Measurements from ENCODE around the gene ECE1.
"Not testable (repeated sequence)": the region's sequence is repeated elsewhere in the genome, so short reads cannot be mapped to it uniquely, and the experiment has no call there.

ECE1 gene

DNA sequence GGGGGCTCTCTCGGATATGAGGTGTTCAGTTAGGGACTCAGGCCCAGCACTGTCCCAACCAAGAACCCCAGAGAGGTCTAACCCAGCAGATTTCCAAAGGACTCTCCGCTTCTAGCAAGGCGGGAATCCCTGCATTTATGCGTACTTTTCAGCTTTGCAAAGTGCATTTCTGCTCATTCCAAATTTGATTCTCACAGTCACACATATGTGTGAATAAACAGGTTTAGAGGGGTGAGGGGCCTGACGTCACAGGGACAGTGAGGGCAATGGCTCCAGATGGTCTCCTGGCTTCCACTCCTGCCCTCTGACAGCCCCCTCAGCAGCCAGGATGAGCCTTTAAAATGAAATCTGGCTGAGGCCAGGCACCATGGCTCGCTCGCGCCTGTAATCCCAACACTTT is 921 bp upstream of the ECE1 start:
- Histone ChIP-seq H3F3A (ENCODE audit: low read depth) (no peaks in the 10 kb centered on the region; the same call in 1 of the 2 replicates), H3K79me2 (ENCODE audit: insufficient read depth, low read length) (no peaks in the 10 kb centered on the region), H3K9ac (ENCODE audit: low read depth, low read length, poor library complexity, severe bottlenecking) (no peak overlapping the region), H3K9me3 (ENCODE audit: insufficient read depth, low read depth, low read length) (no peaks in the 10 kb centered on the region), H3K4me3 (ENCODE audit: low read length, poor library complexity, severe bottlenecking) (peak overlapping the region; percentile 76), H3K36me3 (ENCODE audit: insufficient read depth, low read length) (no peaks in the 10 kb centered on the region), H3K9me2 (replicated peaks; ENCODE audit: low read depth, low read length) (no peaks in the 10 kb centered on the region), H3K27me3 (ENCODE audit: insufficient read depth, low read length, poor library complexity, severe bottlenecking) (no peaks in the 10 kb centered on the region), H3K4me2 (ENCODE audit: low read depth, low read length, poor library complexity, severe bottlenecking) (peak overlapping the region; percentile 69), H2AFZ (ENCODE audit: low read length) (no peak overlapping the region), H4K20me1 (ENCODE audit: insufficient read depth, low read length, poor library complexity, severe bottlenecking) (no peaks in the 10 kb centered on the region), H3K4me1 (ENCODE audit: insufficient read depth, low read length, poor library complexity, severe bottlenecking) (peaks cover 41% of the 10 kb centered on the region)
- TF ChIP-seq EZH2phosphoT487 (IDR thresholded peaks at IDR 0.05; ENCODE audit: borderline replicate concordance) = no peak

GRCh38 chr1:21290546-21290944 is 282 bp upstream of the ECE1 start:
- Histone ChIP-seq H3K9me3 (ENCODE audit: insufficient read depth, low read depth, low read length) (no peaks in the 10 kb centered on the region), H3F3A (ENCODE audit: low read depth) (no peaks in the 10 kb centered on the region; the same call in 1 of the 2 replicates), H3K4me2 (ENCODE audit: low read depth, low read length, poor library complexity, severe bottlenecking) (peak overlapping the region; percentile 69), H2AFZ (ENCODE audit: low read length) (no peak overlapping the region), H3K4me3 (ENCODE audit: low read length, poor library complexity, severe bottlenecking) (peak overlapping the region; percentile 76), H3K36me3 (ENCODE audit: insufficient read depth, low read length) (no peaks in the 10 kb centered on the region), H3K27me3 (ENCODE audit: insufficient read depth, low read length, poor library complexity, severe bottlenecking) (no peaks in the 10 kb centered on the region), H3K9me2 (replicated peaks; ENCODE audit: low read depth, low read length) (no peaks in the 10 kb centered on the region), H3K9ac (ENCODE audit: low read depth, low read length, poor library complexity, severe bottlenecking) (peak overlapping the region; percentile 73), H4K20me1 (ENCODE audit: insufficient read depth, low read length, poor library complexity, severe bottlenecking) (no peaks in the 10 kb centered on the region), H3K4me1 (ENCODE audit: insufficient read depth, low read length, poor library complexity, severe bottlenecking) (peaks cover 41% of the 10 kb centered on the region), H3K79me2 (ENCODE audit: insufficient read depth, low read length) (no peaks in the 10 kb centered on the region)
- TF ChIP-seq CTCF (conservative IDR thresholded peaks at IDR 0.05; ENCODE audit: low read length) (no peak), EZH2phosphoT487 (IDR thresholded peaks at IDR 0.05; ENCODE audit: borderline replicate concordance) (no peak)

GRCh38 chr1:21289127-21289526 is 1.1 kb downstream of the ECE1 start:
- Histone ChIP-seq H3K9me3 (ENCODE audit: insufficient read depth, low read depth, low read length) (no peaks in the 10 kb centered on the region), H3K4me1 (ENCODE audit: insufficient read depth, low read length, poor library complexity, severe bottlenecking) (peaks cover 30% of the 10 kb centered on the region), H3K9ac (ENCODE audit: low read depth, low read length, poor library complexity, severe bottlenecking) (peak overlapping the region; percentile 73), H2AFZ (ENCODE audit: low read length) (no peak overlapping the region), H3K4me2 (ENCODE audit: low read depth, low read length, poor library complexity, severe bottlenecking) (peak overlapping the region; percentile 69), H3K4me3 (ENCODE audit: low read length, poor library complexity, severe bottlenecking) (peak overlapping the region; percentile 76), H4K20me1 (ENCODE audit: insufficient read depth, low read length, poor library complexity, severe bottlenecking) (no peaks in the 10 kb centered on the region), H3K9me2 (replicated peaks; ENCODE audit: low read depth, low read length) (no peaks in the 10 kb centered on the region), H3K79me2 (ENCODE audit: insufficient read depth, low read length) (no peaks in the 10 kb centered on the region), H3F3A (ENCODE audit: low read depth) (no peaks in the 10 kb centered on the region; the same call in 1 of the 2 replicates), H3K36me3 (ENCODE audit: insufficient read depth, low read length) (no peaks in the 10 kb centered on the region), H3K27me3 (ENCODE audit: insufficient read depth, low read length, poor library complexity, severe bottlenecking) (no peaks in the 10 kb centered on the region)
- TF ChIP-seq EZH2phosphoT487 (IDR thresholded peaks at IDR 0.05; ENCODE audit: borderline replicate concordance) = no peak
- no peak for TF ChIP-seq CTCF (conservative IDR thresholded peaks at IDR 0.05; ENCODE audit: low read length)

DNA sequence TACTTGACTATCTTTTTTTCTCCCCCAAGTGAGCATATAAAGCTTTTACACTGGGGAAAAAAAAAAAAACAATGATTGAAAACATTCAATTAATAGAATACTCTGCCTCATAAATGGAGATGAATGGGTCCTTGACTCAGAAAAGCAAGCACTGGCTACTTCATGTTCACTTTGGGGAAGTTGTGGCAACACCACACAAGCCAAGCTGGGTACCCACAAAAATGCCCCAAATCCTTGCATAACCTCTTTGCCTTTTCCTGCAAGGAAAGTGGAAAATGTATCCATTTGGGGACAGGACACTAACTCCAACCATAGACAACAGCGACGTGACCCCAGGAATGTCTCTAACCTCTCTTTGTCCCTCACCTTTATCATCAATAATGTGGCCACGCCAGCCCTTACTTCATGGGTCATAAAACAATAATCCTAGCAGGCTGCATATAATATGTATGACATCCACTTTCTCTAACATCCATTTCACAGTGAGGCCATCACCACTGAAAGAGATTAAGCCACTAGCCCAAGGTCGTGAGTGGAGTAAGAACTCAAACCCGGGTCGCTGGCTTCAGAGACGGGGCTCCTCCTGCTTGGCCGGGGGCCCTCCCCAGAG is 2.3 kb downstream of the ECE1 start:
- no peaks in the 10 kb centered on the region for H3K9me3 ChIP-seq (ENCODE audit: insufficient read depth, low read depth, low read length)
- H3F3A ChIP-seq (ENCODE audit: low read depth) = no peaks in the 10 kb centered on the region; the same call in 1 of the 2 replicates
- no peak overlapping the region for H2AFZ ChIP-seq (ENCODE audit: low read length)
- H3K4me3 ChIP-seq (ENCODE audit: low read length, poor library complexity, severe bottlenecking) = no peak overlapping the region
- no peaks in the 10 kb centered on the region for H3K27me3 ChIP-seq (ENCODE audit: insufficient read depth, low read length, poor library complexity, severe bottlenecking)
- H3K36me3 ChIP-seq (ENCODE audit: insufficient read depth, low read length) = no peaks in the 10 kb centered on the region
- peaks cover 24% of the 10 kb centered on the region for H3K4me1 ChIP-seq (ENCODE audit: insufficient read depth, low read length, poor library complexity, severe bottlenecking)
- no peak overlapping the region for H3K9ac ChIP-seq (ENCODE audit: low read depth, low read length, poor library complexity, severe bottlenecking)
- no peaks in the 10 kb centered on the region for H4K20me1 ChIP-seq (ENCODE audit: insufficient read depth, low read length, poor library complexity, severe bottlenecking)
- no peak for TF ChIP-seq EZH2phosphoT487 (IDR thresholded peaks at IDR 0.05; ENCODE audit: borderline replicate concordance)
- H3K79me2 ChIP-seq (ENCODE audit: insufficient read depth, low read length) = no peaks in the 10 kb centered on the region
- H3K9me2 ChIP-seq (replicated peaks; ENCODE audit: low read depth, low read length) = no peaks in the 10 kb centered on the region
- H3K4me2 ChIP-seq (ENCODE audit: low read depth, low read length, poor library complexity, severe bottlenecking) = no peak overlapping the region

GRCh38 chr1:21285386-21285785 is 4.9 kb downstream of the ECE1 start:
- not testable (repeated sequence) for H3K79me2 ChIP-seq (ENCODE audit: insufficient read depth, low read length); H3K4me2 ChIP-seq (ENCODE audit: low read depth, low read length, poor library complexity, severe bottlenecking); H3F3A ChIP-seq (ENCODE audit: low read depth); H4K20me1 ChIP-seq (ENCODE audit: insufficient read depth, low read length, poor library complexity, severe bottlenecking); H3K9me3 ChIP-seq (ENCODE audit: insufficient read depth, low read depth, low read length); H3K36me3 ChIP-seq (ENCODE audit: insufficient read depth, low read length); H3K9ac ChIP-seq (ENCODE audit: low read depth, low read length, poor library complexity, severe bottlenecking); H2AFZ ChIP-seq (ENCODE audit: low read length); H3K9me2 ChIP-seq (replicated peaks; ENCODE audit: low read depth, low read length); H3K4me3 ChIP-seq (ENCODE audit: low read length, poor library complexity, severe bottlenecking); H3K27me3 ChIP-seq (ENCODE audit: insufficient read depth, low read length, poor library complexity, severe bottlenecking)
- peaks cover 14% of the 10 kb centered on the region for H3K4me1 ChIP-seq (ENCODE audit: insufficient read depth, low read length, poor library complexity, severe bottlenecking)
